Hepatocyte (in vitro differentiated cells): ENCODE measurements around the gene OR9G1. TPM values are rescaled to one million over a fixed set of nuclear protein-coding genes. Genes with fewer than 3 reads are reported as not detected.

Source experiments
- DNase-seq: peaks from one replicate; pipeline ENCODE4 v3.0.0-alpha.2; 2016; ENCODE audit warnings: low spot score
- H2AFZ ChIP-seq: fragments of 200-600 bp; sonication (generic); 2 replicates; pipeline ENCODE4 v1.6.0; 2016; ENCODE audit warnings: antibody characterized with exemption, mild to moderate bottlenecking
- H3K27ac ChIP-seq: fragments of 200-600 bp; sonication (generic); 2 replicates; pipeline ENCODE4 v1.5.1; 2016; ENCODE audit warnings: mild to moderate bottlenecking
- H3K27me3 ChIP-seq: fragments of 200-600 bp; sonication (generic); 2 replicates; pipeline ENCODE4 v1.6.1; 2016
- H3K36me3 ChIP-seq: fragments of 200-600 bp; sonication (generic); replicated peaks from 2 replicates; pipeline ENCODE4 v1.5.1; 2016; ENCODE audit warnings: low read depth; ENCODE audit not compliant: insufficient read depth
- H3K4me1 ChIP-seq: fragments of 200-600 bp; sonication (generic); 2 replicates; pipeline ENCODE4 v1.5.1; 2016; ENCODE audit warnings: mild to moderate bottlenecking, moderate library complexity; ENCODE audit not compliant: insufficient read depth
- H3K4me2 ChIP-seq: fragments of 200-600 bp; sonication (generic); 2 replicates; pipeline ENCODE4 v1.6.0; 2016
- H3K4me3 ChIP-seq: fragments of 200-600 bp; sonication (generic); 2 replicates; pipeline ENCODE4 v1.5.1; 2016; ENCODE audit warnings: mild to moderate bottlenecking
- H3K79me2 ChIP-seq: fragments of 200-600 bp; sonication (generic); 2 replicates; pipeline ENCODE4 v1.6.0; 2017; ENCODE audit warnings: mild to moderate bottlenecking
- H3K9me2 ChIP-seq: fragments of 200-600 bp; sonication (generic); replicated peaks from 2 replicates; pipeline ENCODE4 v1.6.0; 2017; ENCODE audit warnings: mild to moderate bottlenecking; ENCODE audit not compliant: insufficient read depth
- H3K9me3 ChIP-seq: fragments of 200-600 bp; sonication (generic); 2 replicates; pipeline ENCODE4 v1.5.1; 2016; ENCODE audit warnings: low read depth, mild to moderate bottlenecking
- H4K20me1 ChIP-seq: fragments of 200-600 bp; sonication (generic); 2 replicates; pipeline ENCODE4 v1.6.0; 2016; ENCODE audit warnings: mild to moderate bottlenecking; ENCODE audit not compliant: insufficient read depth, poor library complexity, severe bottlenecking
- EZH2 ChIP-seq: fragments of 200-600 bp; sonication (generic); IDR thresholded peaks from 2 replicates; pipeline ENCODE4 v1.6.1; 2016; ENCODE audit warnings: antibody characterized with exemption, mild to moderate bottlenecking, borderline replicate concordance
- EZH2phosphoT487 ChIP-seq: fragments of 200-600 bp; sonication (generic); IDR thresholded peaks from one replicate; pipeline ENCODE4 v1.6.1; 2018; ENCODE audit warnings: antibody characterized with exemption, mild to moderate bottlenecking, low read depth, moderate library complexity; ENCODE audit not compliant: unreplicated experiment, severe bottlenecking
- WGBS: methylation state at CpG from one replicate; pipeline ENCODE4 v1.1.6; 2016; ENCODE audit warnings: low lambda C conversion rate; ENCODE audit errors: missing lambda C conversion rate; 5-methylcytosine and 5-hydroxymethylcytosine counted together
- microRNA-seq: library from miRNA; unstranded; fragments of <30 nt; microRNA quantifications from one replicate; pipeline ENCODE4, GENCODE V29; 2017
- polyA plus RNA-seq: library from polyadenylated mRNA; unstranded; fragments of >200 nt; fragmentation: Nextera tagmentation; extraction: Ambion mirVana; gene quantifications from 2 replicates; pipeline ENCODE4 v1.2.1, GENCODE V29; 2016
- small RNA-seq: library from RNA; depleted of rRNA; stranded (forward); fragments of <200 nt; gene quantifications from one replicate; pipeline ENCODE3, GENCODE V24; 2014
- total RNA-seq: library from RNA; depleted of rRNA; stranded (reverse); fragments of >200 nt; gene quantifications from 2 replicates; pipeline ENCODE4 v1.2.3, GENCODE V29; 2014
- TF ChIP-seq, protein P1 (sequence below): fragments of 200-600 bp; sonication (generic); IDR thresholded peaks from 2 replicates; pipeline ENCODE4 v1.5.1; 2016; ENCODE audit warnings: antibody characterized with exemption, mild to moderate bottlenecking; ENCODE audit not compliant: poor library complexity

OR9G1 gene
- total and polyA plus RNA-seq, 2 experiments from 2014 or later, result not detected

DNA sequence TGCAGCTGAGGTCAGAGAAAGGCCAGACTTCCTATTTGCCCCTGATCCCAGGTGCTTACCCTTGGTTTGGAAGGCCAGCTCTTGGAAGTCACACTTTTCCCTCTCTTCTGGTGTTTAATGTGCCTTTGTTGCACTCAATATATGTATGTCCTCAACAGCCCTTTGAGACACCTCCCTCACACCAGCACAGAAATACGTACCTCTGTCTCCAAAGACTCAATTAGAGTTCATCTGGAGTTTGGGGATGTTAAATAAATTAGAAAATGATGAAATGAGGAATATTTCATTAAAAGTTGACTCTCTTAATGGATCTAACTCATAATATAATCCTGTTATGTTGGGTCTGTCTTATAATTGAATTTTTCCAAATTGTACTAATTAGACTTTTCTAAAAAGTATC lies 49.7 kb downstream of the OR9G1 start, which contains the start of gene OR9G4:
Gene OR9G4, minus strand, starts transcription at position 101 of the 400 bp plus-strand sequence. CDS start 4,931 bp downstream, outside the sequence.
- no peak within 1 kb of the TSS for H2AFZ ChIP-seq
- no peak within 1 kb of the TSS for H3K4me3 ChIP-seq
- no peaks in the 10 kb centered on the region for H4K20me1 ChIP-seq
- TF ChIP-seq, protein P1, sequence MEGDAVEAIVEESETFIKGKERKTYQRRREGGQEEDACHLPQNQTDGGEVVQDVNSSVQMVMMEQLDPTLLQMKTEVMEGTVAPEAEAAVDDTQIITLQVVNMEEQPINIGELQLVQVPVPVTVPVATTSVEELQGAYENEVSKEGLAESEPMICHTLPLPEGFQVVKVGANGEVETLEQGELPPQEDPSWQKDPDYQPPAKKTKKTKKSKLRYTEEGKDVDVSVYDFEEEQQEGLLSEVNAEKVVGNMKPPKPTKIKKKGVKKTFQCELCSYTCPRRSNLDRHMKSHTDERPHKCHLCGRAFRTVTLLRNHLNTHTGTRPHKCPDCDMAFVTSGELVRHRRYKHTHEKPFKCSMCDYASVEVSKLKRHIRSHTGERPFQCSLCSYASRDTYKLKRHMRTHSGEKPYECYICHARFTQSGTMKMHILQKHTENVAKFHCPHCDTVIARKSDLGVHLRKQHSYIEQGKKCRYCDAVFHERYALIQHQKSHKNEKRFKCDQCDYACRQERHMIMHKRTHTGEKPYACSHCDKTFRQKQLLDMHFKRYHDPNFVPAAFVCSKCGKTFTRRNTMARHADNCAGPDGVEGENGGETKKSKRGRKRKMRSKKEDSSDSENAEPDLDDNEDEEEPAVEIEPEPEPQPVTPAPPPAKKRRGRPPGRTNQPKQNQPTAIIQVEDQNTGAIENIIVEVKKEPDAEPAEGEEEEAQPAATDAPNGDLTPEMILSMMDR, result no peak
- TF ChIP-seq EZH2 (no peak), EZH2phosphoT487 (no peak)
- no peaks in the 10 kb centered on the region for H3K9me3 ChIP-seq
- no peaks in the 10 kb centered on the region for H3K27me3 ChIP-seq
- no peak for DNase-seq
- no peaks in the 10 kb centered on the region for H3K36me3 ChIP-seq
- H3K4me2 ChIP-seq, result no peak within 1 kb of the TSS
- 87% methylated on average over 1 of the region's 1 CpG for WGBS
- no peaks in the 10 kb centered on the region for H3K79me2 ChIP-seq
- no peaks in the 10 kb centered on the region for H3K9me2 ChIP-seq
- no peak within 1 kb of the TSS for H3K27ac ChIP-seq
- H3K4me1 ChIP-seq, result no peaks in the 10 kb centered on the region

DNA sequence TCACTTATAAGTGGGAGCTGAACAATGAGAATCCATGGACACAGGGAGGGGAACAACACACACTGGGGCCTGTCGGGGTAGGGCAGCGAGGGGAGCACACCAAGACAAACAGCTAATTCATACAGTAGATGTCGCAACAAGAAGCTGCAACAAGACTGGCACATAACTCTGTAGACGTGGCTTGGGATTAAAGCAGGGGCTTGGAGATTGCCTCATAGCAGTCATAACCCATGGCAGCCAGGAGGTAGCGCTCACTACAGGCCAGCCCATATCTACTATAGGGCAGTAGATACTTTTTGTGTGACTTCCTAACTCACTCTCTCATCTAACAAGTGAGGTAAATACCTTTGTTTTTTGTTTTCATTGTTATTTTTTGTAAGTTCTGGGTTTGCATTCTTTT lies 51.3 kb downstream of the OR9G1 start:
- Histone ChIP-seq H3K4me3 (no peak overlapping the region), H4K20me1 (no peaks in the 10 kb centered on the region), H2AFZ (no peak overlapping the region), H3K9me3 (no peaks in the 10 kb centered on the region), H3K4me1 (no peaks in the 10 kb centered on the region), H3K36me3 (no peaks in the 10 kb centered on the region), H3K27me3 (no peaks in the 10 kb centered on the region), H3K4me2 (no peak overlapping the region), H3K79me2 (no peaks in the 10 kb centered on the region), H3K9me2 (no peaks in the 10 kb centered on the region), H3K27ac (no peak overlapping the region)
- WGBS, result 88% methylated on average over 5 of the region's 5 CpGs
- DNase-seq, result no peak
- TF ChIP-seq EZH2 (no peak), EZH2phosphoT487 (no peak)
- TF ChIP-seq, protein P1, result no peak

DNA sequence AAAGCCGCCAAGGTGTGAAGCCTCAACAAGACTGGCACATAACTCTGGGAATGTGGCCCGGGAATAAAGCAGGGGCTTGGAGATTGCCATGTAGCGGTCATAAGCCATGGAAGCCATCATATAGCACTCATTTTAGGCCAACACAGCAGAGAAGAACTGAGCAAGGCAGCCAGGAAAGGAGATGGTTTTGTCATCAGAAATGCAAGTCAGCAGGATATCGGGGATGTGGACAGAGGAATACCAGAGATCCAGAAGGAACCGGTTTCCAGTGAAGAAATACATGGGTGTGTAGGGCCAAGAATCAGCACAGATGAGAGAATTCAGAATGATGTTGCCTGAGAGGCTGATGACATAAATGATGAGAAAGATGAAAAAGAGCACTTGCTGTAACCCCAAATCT lies 52.6 kb downstream of the OR9G1 start:
- Histone ChIP-seq H3K9me2 (no peaks in the 10 kb centered on the region), H3K27me3 (no peaks in the 10 kb centered on the region), H3K4me1 (no peaks in the 10 kb centered on the region), H2AFZ (no peak overlapping the region), H3K9me3 (no peaks in the 10 kb centered on the region), H4K20me1 (no peaks in the 10 kb centered on the region), H3K4me3 (no peak overlapping the region), H3K4me2 (no peak overlapping the region), H3K79me2 (no peaks in the 10 kb centered on the region), H3K27ac (no peak overlapping the region), H3K36me3 (no peaks in the 10 kb centered on the region)
- WGBS, result 93% methylated on average over 5 of the region's 5 CpGs
- TF ChIP-seq, protein P1, result no peak
- no peak for TF ChIP-seq EZH2
- TF ChIP-seq EZH2phosphoT487, result no peak
- DNase-seq, result no peak

Small RNA genes within 50 kb of the gene (microRNA-seq; reads per million reads assigned to microRNA genes)
- not detected for gene MIR6128

Small RNA genes within 50 kb of the gene (small RNA-seq; reads per million reads assigned to genes)
- gene AP001803.1, result not detected
- gene AP004245.1, result not detected
- not detected for gene MIR6128

Other genes with a start within 250 kb of the OR9G1 start
- gene OR5M3, start 225.7 kb upstream of the OR9G1 start, total RNA-seq, result not detected in 2 replicates
- gene OR5M3, start 225.7 kb upstream of the OR9G1 start, polyA plus RNA-seq, result not detected in 2 replicates
- not detected in 2 replicates for gene OR5M8, start 207.7 kb upstream of the OR9G1 start, total RNA-seq
- gene OR5M8, start 207.7 kb upstream of the OR9G1 start, polyA plus RNA-seq, result not detected in 2 replicates
- gene OR5M11, start 155.8 kb upstream of the OR9G1 start, total RNA-seq, result not detected in 2 replicates
- not detected in 2 replicates for gene OR5M11, start 155.8 kb upstream of the OR9G1 start, polyA plus RNA-seq
- not detected in 2 replicates for gene OR5M10, start 121.4 kb upstream of the OR9G1 start, total RNA-seq
- not detected in 2 replicates for gene OR5M10, start 121.4 kb upstream of the OR9G1 start, polyA plus RNA-seq
- not detected in 2 replicates for gene OR5M1, start 84.2 kb upstream of the OR9G1 start, total RNA-seq
- not detected in 2 replicates for gene OR5M1, start 84.2 kb upstream of the OR9G1 start, polyA plus RNA-seq
- not detected in 2 replicates for gene OR5AP2, start 56.7 kb upstream of the OR9G1 start, total RNA-seq
- not detected in 2 replicates for gene OR5AP2, start 56.7 kb upstream of the OR9G1 start, polyA plus RNA-seq
- gene OR5AR1, start 35.4 kb upstream of the OR9G1 start, total RNA-seq, result not detected in 2 replicates
- not detected in 2 replicates for gene OR5AR1, start 35.4 kb upstream of the OR9G1 start, polyA plus RNA-seq
- gene OR9G4, start 49.6 kb downstream of the OR9G1 start, total RNA-seq, result not detected in 2 replicates
- not detected in 2 replicates for gene OR9G4, start 49.6 kb downstream of the OR9G1 start, polyA plus RNA-seq